A673 (cell line): ENCODE data around the gene TSNAXIP1. TPM values are rescaled to one million over a fixed set of nuclear protein-coding genes. Genes with fewer than 3 reads are reported as not detected.

Experiments
- BruUV-seq: library from RNA; stranded (reverse); fragments of 400-500 nt; replicated peaks from 2 replicates; lab custom pipeline; 2021; lab: Mats Ljungman, UMichigan
- CTCF ChIA-PET: fragments of 300-600 bp; sonication (Branson Sonifier 250); formaldehyde crosslinking; loops from one replicate; lab custom pipeline; 2022; ENCODE audit warnings: antibody characterized with exemption; lab: Charles Lee
- POLR2A ChIA-PET: fragments of 300-600 bp; sonication (Branson Sonifier 250); formaldehyde crosslinking; loops from one replicate; lab custom pipeline; 2022; ENCODE audit warnings: antibody characterized with exemption; ENCODE audit not compliant: low non-redundant PET; lab: Charles Lee
- DNase-seq: peaks from one replicate; pipeline ENCODE4 v3.0.0-alpha.2; 2015; ENCODE audit warnings: low spot score
- H3K27ac ChIP-seq: fragments of 200-600 bp; sonication (generic); 2 replicates; pipeline ENCODE4 v1.5.1; 2016; ENCODE audit warnings: mixed run types, low read depth, mild to moderate bottlenecking, mixed read lengths, antibody characterized with exemption, low read length; ENCODE audit not compliant: poor library complexity, severe bottlenecking
- H3K27me3 ChIP-seq: fragments of 200-600 bp; sonication (generic); replicated peaks from 2 replicates; pipeline ENCODE4 v1.6.1; 2017; ENCODE audit warnings: mixed run types, low read depth, mild to moderate bottlenecking, mixed read lengths, antibody characterized with exemption, low read length; ENCODE audit not compliant: insufficient read depth, poor library complexity
- H3K36me3 ChIP-seq: fragments of 200-600 bp; sonication (generic); 2 replicates; pipeline ENCODE4 v1.6.1; 2016; ENCODE audit warnings: mixed run types, mild to moderate bottlenecking, mixed read lengths, antibody characterized with exemption, low read length; ENCODE audit not compliant: insufficient read depth, poor library complexity, severe bottlenecking
- H3K4me1 ChIP-seq: fragments of 200-600 bp; sonication (generic); 2 replicates; pipeline ENCODE4 v1.6.1; 2017; ENCODE audit warnings: mixed run types, mild to moderate bottlenecking, mixed read lengths, antibody characterized with exemption, low read length; ENCODE audit not compliant: insufficient read depth, poor library complexity, severe bottlenecking
- H3K4me3 ChIP-seq: fragments of 200-600 bp; sonication (generic); 2 replicates; pipeline ENCODE4 v1.5.1; 2016; ENCODE audit warnings: low read depth, mixed run types, mild to moderate bottlenecking, mixed read lengths, low read length; ENCODE audit not compliant: poor library complexity, severe bottlenecking
- H3K9me3 ChIP-seq: fragments of 200-600 bp; sonication (generic); 2 replicates; pipeline ENCODE4 v1.6.1; 2016; ENCODE audit warnings: mixed run types, low read depth, mild to moderate bottlenecking, mixed read lengths, antibody characterized with exemption, low read length; ENCODE audit not compliant: poor library complexity, severe bottlenecking
- CTCF ChIP-seq: fragments of 300-800, 200-600 bp; sonication (generic); conservative IDR thresholded peaks from 2 replicates; pipeline ENCODE4 v1.5.1; 2017; ENCODE audit warnings: low read depth, mild to moderate bottlenecking, antibody characterized with exemption, low read length, moderate library complexity, mixed read lengths
- EZH2 ChIP-seq: fragments of 200-600 bp; sonication (generic); IDR thresholded peaks from 2 replicates; pipeline ENCODE4 v1.6.1; 2017; ENCODE audit warnings: borderline replicate concordance, low read depth, mild to moderate bottlenecking, mixed read lengths, antibody characterized with exemption, low read length; ENCODE audit not compliant: poor library complexity, severe bottlenecking
- intact Hi-C: fragments of 100-400 bp; cut with micrococcal nuclease; formaldehyde crosslinking; loops from one replicate; pipeline ENCODE4 v1.10.0; 2022; ENCODE audit not compliant: unreplicated experiment
- total RNA-seq: library from RNA; stranded (reverse); gene quantifications from 2 replicates; pipeline ENCODE4 v1.2.3, GENCODE V29; 2021

The TSNAXIP1 gene
- total RNA-seq, 1 experiment from 2014 or later, result 1.0 TPM

GRCh38 chr16:67775273-67775672, 31.4 kb upstream of the TSNAXIP1 start:
- intact Hi-C loops, result no loop called here
- no peak for DNase-seq
- H3K4me1 ChIP-seq, result peaks cover 6% of the 10 kb centered on the region
- H3K9me3 ChIP-seq, result no peaks in the 10 kb centered on the region
- no peak overlapping the region for H3K4me3 ChIP-seq
- CTCF ChIA-PET, result no interaction called here
- no peaks in the 10 kb centered on the region for H3K27me3 ChIP-seq
- no peak overlapping the region for H3K27ac ChIP-seq
- POLR2A ChIA-PET, result no interaction called here
- BruUV-seq, result no TSS peak
- TF ChIP-seq CTCF (no peak), EZH2 (no peak)
- no peaks in the 10 kb centered on the region for H3K36me3 ChIP-seq

DNA sequence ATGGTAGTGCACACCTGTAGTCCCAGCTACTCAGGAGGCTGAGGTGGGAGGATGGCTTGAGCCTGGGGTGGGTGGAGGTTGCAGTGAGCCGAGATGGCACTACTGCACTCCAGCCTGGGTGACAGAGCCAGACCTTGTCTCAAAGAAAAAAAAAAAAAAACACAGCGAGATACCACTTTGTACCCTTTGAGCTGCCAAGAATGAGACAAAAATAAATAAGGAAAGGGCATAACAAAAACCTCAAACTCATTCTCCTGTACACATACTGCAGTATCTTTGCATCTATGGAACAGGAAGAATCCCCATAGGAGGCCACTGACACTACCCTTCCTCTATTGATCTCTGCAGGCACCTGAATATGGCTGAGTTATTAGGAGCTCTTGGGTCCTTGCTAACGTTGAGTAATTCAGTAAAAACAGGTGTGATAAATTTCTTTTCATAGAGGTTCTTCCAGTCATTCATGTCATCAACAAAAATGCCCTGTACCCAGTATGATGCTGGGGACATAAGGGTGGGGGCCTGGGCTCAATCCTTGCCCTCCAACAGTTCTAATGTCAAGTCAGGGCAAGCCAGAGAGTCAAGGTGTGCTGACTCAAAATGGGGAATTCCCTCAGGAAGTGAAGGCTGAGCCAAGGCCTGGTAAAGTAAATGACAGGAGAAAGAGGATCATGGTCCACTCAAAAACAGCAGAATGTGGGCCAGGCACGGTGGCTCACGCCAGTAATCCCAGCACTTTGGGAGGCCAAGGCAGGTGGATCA, 27.3 kb upstream of the TSNAXIP1 start:
- ChIA-PET CTCF (no interaction called here), POLR2A (no interaction called here)
- Histone ChIP-seq H3K4me1 (no peaks in the 10 kb centered on the region), H3K4me3 (no peak overlapping the region), H3K27ac (no peak overlapping the region), H3K27me3 (no peaks in the 10 kb centered on the region), H3K36me3 (no peaks in the 10 kb centered on the region), H3K9me3 (no peaks in the 10 kb centered on the region)
- TF ChIP-seq EZH2, result no peak
- BruUV-seq, result no TSS peak
- intact Hi-C loops, result no loop called here
- no peak for DNase-seq

GRCh38 chr16:67780847-67781564, 25.7 kb upstream of the TSNAXIP1 start:
- Histone ChIP-seq H3K4me3 (no peak overlapping the region), H3K36me3 (no peaks in the 10 kb centered on the region), H3K27ac (no peak overlapping the region), H3K27me3 (no peaks in the 10 kb centered on the region), H3K9me3 (no peaks in the 10 kb centered on the region), H3K4me1 (no peaks in the 10 kb centered on the region)
- TF ChIP-seq CTCF, result no peak
- no peak for TF ChIP-seq EZH2
- intact Hi-C loops, result no loop called here
- no TSS peak for BruUV-seq
- CTCF ChIA-PET, result no interaction called here
- no peak for DNase-seq
- POLR2A ChIA-PET, result interaction anchor here (0.6 kb wide), 1 partner anchor 76 kb away, joined by 3 read pairs; no protein-coding TSS in a partner anchor
